G401.6 (cell line): ENCODE results near the gene ZNF211.

Experiments
- FAIRE-seq: peaks from 2 replicates; lab custom pipeline; 2012; peaks lifted over from hg19 to GRCh38; lab: Jason Lieb, UNC

ZNF211 gene

DNA sequence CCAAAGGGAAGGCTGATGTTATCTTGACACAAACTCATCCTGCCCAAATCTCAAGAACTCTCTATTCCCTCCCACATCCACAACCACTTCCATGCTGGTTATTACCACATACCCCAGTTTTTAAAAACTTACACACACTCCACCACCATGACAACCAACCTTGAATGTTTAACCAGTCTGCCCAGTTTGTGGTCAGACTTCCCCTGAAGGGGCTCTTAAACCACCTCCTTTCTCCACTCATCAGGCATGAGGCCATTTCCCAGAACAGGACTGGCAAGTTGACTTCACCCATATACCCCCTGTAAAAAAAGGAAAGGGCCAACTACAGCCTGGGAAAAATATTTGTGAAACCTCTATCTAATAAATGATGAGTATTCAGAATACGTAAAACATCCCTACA is 23.4 kb downstream of the ZNF211 start:
- no peak for FAIRE-seq

- no peak for FAIRE-seq
Measured at GRCh38 chr19:57664269-57665127, 31.5 kb downstream of the ZNF211 start.

- FAIRE-seq, result no peak
Measured at GRCh38 chr19:57665261-57665806, 32.4 kb downstream of the ZNF211 start.

DNA sequence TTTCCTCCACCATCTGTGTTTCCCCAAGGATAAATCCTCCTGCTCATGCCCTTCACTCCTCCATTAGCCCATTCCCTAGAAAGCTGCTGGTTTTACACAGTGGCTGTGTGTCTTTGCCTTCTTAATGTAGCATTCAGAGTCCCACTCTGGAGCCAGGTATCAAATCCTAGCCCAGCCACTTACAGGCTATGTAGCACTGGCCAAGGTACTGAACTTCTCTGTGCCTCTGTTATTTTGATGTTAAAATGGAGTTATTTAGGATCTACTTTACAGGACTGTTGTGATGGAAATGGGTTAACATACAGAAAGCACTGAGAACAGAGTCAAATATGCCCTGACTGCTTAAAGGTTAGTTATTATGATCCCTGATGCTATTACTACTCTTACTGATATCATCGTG is 34.3 kb downstream of the ZNF211 start:
- FAIRE-seq, result no peak

GRCh38 chr19:57668635-57669034 is 35.7 kb downstream of the ZNF211 start, which contains the start of gene ZSCAN4:
TSS of gene ZSCAN4 (plus strand) at chr19:57668935. CDS start at chr19:57676146, 7,211 bp downstream.
- FAIRE-seq, result no peak

DNA sequence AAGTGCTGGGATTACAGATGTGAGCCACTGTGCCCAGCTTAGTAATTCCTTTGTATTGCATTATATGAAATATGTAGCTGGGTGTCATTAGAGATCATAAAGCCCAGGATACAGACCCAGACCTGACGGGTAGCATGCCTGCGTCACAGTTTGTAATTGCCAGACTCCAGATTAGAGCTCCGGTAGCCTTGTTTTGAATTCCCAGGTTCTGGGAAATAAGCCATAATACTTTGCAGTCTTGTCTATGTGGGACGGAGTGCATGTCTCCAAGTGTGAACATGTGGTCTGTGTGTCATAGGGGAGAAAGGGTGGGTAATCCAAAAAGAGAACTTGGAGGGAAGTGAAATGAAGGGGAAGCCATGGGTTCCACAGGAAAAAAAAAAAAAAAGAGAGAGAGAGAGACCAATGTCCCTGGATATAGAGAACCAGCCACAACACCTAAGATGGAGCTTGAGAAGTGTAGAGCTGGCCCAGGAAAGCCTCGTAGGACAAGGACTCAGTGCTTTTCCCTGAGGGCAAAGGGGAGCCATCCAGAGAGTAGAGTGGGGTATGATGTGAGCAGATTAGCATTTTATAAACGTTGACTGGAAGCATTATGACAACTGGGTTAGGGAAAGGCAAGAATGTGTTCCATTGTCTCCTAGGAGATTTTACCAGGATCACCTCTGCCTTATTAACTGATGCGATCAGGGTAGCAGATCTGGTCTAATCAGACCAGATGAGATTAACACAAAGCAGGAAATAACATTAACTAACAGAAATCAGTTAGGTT is 38.3 kb downstream of the ZNF211 start:
- FAIRE-seq, result no peak

DNA sequence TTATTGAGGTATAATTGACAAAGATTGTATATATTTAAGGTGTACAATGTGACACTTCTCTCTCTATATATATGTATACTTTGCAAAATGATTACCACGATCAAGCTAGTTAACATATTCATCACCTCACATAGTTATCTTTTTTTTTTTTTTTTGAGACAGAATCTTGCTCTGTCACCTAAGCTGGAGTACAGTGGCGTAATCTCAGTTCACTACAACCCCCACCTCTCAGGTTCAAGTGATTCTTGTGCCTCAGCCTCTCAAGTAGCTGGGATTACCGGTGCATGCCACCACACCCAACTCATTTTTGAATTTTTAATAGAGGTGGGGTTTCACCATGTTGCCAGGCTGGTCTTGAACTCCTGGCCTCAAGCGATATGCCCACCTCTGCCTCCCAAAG is 39.5 kb downstream of the ZNF211 start:
- no peak for FAIRE-seq

DNA sequence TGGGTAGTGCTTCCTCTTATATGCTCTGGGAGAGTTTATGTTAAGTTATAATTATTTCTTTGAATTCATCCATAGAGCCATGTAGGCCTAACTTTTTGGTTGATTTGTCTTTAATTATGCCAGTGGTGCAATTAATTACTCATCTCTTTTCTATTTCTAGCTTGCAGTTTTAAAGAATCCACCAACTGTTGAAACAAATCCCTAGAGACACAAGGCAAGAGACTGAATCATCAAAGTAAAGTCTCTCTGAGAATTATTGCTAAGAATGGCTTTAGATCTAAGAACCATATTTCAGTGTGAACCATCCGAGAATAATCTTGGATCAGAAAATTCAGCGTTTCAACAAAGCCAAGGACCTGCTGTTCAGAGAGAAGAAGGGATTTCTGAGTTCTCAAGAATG is 42.9 kb downstream of the ZNF211 start:
- no peak for FAIRE-seq

DNA sequence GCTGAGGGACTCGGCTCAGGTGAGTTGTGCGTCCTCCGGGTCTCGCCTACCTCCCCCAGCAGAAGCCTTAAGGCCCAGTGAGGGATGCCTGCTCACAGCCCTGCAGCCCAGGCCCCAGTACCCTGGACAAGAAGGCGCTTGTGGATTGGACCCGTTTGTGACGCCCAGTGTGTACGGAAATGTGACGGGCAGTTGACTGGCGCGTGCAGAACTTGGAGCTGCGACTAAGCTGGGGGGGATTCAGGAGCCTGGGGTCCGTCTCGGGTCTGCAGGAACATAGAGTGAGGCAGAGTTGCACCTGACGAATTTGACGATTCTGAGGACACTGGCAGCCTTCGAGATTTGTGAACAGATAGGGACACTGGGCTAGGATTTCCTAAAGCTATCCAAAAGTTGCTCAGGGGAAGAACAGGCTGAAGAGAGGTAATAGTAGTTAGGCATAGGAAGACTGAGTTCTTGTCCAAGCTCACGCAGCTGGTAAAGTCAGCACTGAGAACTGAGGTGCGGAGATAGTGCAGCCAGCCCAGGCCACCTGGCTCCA is 49.3 kb downstream of the ZNF211 start:
- no peak for FAIRE-seq

DNA sequence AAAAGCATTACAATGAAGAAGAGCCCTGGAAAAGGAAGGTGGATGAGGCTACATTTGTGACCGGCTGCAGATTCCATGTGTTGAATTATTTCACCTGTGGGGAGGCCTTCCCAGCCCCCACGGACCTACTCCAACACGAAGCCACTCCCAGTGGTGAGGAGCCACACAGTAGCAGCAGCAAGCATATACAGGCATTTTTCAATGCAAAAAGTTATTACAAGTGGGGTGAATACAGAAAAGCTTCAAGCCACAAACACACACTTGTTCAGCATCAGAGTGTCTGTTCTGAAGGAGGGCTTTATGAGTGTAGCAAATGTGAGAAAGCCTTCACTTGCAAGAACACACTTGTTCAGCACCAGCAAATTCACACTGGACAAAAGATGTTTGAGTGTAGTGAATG is 53.8 kb downstream of the ZNF211 start:
- FAIRE-seq, result no peak

DNA sequence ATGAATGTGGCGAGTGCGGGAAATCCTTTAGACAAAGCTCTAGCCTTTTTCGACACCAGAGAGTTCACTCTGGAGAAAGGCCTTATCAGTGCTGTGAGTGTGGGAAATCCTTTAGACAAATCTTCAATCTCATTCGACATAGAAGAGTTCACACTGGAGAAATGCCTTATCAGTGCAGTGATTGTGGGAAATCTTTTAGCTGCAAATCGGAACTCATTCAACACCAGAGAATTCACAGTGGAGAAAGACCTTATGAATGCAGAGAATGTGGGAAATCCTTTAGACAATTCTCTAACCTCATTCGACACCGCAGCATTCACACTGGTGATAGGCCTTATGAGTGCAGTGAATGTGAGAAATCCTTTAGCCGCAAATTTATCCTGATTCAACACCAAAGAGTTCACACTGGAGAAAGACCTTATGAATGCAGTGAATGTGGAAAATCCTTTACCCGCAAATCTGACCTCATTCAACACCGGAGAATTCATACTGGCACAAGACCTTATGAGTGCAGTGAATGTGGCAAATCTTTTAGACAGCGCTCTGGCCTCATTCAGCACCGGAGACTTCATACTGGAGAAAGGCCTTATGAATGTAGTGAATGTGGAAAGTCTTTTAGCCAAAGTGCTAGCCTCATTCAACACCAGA is 54.5 kb downstream of the ZNF211 start:
- FAIRE-seq, result no peak

DNA sequence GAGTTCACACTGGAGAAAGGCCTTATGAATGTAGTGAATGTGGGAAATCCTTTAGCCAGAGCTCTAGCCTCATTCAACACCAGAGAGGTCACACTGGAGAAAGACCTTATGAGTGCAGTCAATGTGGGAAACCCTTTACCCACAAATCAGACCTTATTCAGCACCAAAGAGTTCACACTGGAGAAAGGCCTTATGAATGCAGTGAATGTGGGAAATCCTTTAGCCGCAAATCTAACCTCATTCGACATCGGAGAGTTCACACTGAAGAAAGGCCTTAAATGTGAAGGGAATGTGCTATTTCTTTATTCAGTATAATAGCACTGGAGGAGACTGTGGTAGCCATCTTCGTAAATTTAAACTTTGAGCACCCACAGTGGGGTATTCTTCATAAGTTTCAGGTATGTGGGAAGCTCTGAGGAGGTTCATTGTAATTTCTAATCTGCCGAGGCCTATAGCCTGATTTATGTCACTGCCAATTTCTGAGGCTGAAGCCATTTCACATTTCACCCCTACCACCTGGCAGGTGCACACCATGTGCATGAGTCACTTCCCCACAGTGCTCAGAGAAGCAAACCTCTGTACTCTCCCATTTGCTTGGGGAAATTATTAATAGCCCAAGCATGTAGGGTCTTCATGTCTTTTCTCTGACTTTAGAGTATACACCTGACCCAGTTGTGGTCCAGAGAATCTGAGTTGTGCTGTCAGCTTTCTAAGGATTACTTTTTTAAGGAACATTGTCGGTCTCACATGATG is 55.2 kb downstream of the ZNF211 start:
- no peak for FAIRE-seq

- FAIRE-seq, result no peak
Measured at GRCh38 chr19:57689750-57690149, 56.8 kb downstream of the ZNF211 start.
